WI38 (cell line): ENCODE measurements around the gene PSMA6.
"Not testable (repeated sequence)": the region's sequence is repeated elsewhere in the genome, so short reads cannot be mapped to it uniquely, and the experiment has no call there.

Experiments
- H3K4me3 ChIP-seq: 2 replicates; pipeline ENCODE4 v1.5.1; 2011; ENCODE audit warnings: low read depth, mild to moderate bottlenecking, control low read depth, low read length
- TF ChIP-seq, protein P1 (sequence below): IDR thresholded peaks from 2 replicates; pipeline ENCODE4 v1.5.1; 2012; ENCODE audit warnings: low read depth, mild to moderate bottlenecking, control low read depth, low read length

The PSMA6 gene

DNA sequence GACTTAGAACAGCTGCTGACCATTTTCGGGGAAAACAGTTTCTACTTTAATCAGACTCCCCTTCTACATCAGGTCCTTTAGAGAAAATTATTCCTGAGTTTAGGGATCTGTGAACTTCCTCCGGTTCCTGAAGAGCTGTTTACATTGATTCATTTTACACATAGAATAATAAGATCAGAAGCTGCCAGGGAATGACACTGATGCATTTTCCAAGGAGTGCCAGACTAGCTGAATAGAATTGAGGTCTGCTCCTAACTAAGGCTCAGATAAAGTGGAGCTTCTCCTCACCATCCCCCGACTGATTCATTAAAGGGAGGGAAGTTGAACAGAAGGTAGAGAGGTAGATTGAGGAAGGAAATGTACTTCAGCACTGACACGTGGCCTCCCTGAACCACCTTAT, 41.9 kb upstream of the PSMA6 start:
- TF ChIP-seq, protein P1, sequence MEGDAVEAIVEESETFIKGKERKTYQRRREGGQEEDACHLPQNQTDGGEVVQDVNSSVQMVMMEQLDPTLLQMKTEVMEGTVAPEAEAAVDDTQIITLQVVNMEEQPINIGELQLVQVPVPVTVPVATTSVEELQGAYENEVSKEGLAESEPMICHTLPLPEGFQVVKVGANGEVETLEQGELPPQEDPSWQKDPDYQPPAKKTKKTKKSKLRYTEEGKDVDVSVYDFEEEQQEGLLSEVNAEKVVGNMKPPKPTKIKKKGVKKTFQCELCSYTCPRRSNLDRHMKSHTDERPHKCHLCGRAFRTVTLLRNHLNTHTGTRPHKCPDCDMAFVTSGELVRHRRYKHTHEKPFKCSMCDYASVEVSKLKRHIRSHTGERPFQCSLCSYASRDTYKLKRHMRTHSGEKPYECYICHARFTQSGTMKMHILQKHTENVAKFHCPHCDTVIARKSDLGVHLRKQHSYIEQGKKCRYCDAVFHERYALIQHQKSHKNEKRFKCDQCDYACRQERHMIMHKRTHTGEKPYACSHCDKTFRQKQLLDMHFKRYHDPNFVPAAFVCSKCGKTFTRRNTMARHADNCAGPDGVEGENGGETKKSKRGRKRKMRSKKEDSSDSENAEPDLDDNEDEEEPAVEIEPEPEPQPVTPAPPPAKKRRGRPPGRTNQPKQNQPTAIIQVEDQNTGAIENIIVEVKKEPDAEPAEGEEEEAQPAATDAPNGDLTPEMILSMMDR = no peak
- no peak overlapping the region for H3K4me3 ChIP-seq

DNA sequence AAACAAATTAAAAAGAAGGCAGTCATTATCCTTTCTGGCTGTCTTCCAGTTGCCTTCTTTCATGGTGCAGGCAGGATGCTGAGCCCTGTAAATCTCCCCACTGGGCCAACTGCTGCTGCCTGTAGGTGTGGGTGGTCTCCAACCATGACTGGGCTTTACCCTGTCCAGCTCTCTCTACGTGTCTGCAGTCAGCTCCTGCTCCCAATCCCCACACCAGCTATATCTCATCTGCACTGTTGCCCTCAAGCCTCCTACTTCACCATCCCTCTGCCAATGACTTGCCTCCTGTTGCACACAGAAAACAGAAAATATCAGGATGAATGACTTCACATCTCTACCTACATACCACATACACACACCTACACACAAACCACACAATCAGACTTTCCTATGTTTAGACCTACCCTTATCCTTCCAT, 39.7 kb upstream of the PSMA6 start:
- H3K4me3 ChIP-seq = no peak overlapping the region
- TF ChIP-seq, protein P1 = no peak

DNA sequence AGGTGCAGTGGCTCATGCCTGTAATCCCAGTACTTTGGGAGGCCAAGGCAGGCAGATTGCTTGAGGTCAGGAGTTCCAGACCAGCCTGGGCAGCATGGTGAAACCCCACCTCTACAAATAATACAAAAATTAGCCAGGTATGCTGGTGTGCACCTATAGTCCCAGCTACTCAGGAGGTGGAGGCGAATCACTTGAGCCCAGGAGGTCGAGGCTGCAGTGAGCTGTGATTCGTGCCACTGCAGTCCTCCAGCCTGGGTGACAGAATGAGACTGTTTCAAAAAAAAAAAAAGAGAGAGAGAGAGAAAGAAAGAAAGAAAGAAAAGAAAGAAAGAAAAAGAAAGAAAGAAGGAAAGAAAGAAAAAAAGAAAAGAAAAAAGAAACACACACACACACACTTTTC, 39.1 kb upstream of the PSMA6 start:
- H3K4me3 ChIP-seq = not testable (repeated sequence)

DNA sequence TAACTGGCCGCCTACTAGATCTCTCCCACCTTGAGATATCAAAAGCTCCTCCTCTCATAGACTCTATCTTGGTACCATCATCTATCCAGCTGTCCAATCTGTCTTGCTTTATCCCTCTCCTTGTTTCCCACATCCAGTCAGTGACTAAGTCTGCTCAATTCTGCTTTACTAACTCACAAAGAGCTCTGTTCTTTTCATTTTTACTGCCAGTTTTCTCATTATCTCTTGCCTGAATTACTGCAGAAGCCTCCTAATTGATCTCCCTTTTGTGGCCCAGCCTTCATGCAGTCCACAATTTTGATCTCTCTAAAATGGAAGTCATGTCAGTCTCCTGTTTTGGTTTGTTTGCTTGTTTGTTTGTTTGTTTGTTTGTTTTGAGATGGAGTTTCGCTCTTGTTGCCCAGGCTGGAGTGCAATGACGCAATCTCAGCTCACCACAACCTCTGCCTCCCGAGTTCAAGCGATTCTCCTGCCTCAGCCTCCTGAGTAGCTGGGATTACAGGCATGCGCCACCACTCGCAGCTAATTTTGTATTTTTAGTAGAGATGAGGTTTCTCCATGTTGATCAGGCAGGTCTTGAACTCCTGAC, 38.1 kb upstream of the PSMA6 start:
- H3K4me3 ChIP-seq = not testable (repeated sequence)

DNA sequence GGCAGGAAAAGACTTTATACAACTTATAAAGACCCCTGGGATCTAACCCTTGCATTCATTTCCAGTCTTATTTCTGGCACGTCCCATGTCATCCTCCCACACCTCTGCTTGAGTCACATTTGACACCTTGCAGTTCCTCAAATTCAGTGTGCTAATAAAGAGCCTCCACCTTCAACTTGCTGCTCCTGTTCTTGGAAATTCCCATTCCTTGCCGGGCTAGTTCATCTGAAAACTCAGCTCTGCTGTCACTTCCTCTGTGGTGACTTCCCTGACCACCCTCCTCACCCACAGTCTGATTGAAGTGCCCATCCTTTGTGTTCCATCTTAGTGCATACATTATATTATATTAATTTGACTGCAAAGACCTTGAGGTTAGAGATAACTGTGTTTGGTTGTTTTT, 37.4 kb upstream of the PSMA6 start:
- H3K4me3 ChIP-seq = no peak overlapping the region
- TF ChIP-seq, protein P1 = no peak

DNA sequence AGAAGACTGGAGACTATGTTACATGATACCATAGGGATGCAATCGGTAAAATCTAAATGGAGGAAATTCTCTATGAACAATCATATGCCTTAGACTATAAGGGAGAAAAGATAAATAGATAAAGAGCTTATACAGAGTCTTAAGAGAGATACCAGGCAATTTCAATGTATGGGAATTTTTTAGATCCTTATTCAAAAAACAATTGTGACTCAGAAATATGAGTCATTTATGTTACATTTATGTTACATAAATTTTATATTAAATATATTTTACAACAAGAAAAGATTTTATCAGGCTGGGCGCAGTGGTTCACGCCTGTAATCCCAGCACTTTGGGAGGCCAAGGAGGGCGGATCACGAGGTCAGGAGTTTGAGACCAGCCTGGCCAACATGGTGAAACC, 36.5 kb upstream of the PSMA6 start:
- no peak overlapping the region for H3K4me3 ChIP-seq
- TF ChIP-seq, protein P1 = no peak

DNA sequence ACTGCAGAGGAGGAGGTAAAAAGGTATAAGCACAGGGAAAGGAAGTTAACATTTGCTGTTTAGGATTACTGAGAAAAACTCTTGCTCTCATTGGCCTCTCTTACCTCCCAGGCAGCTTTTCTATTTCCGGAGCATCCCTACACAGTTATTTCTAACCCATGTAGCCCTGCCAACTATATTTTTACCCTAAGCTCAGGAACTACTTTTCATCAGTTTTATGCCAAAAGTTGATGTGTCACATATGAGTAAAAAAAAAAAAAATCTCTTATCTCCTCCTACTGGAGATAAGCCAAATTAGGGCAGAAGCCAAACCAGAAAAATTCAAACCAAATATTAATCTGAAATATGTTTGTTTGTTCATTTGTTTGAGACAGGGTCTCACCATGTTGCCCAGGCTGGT, 34.4 kb upstream of the PSMA6 start:
- TF ChIP-seq, protein P1 = no peak
- no peak overlapping the region for H3K4me3 ChIP-seq

DNA sequence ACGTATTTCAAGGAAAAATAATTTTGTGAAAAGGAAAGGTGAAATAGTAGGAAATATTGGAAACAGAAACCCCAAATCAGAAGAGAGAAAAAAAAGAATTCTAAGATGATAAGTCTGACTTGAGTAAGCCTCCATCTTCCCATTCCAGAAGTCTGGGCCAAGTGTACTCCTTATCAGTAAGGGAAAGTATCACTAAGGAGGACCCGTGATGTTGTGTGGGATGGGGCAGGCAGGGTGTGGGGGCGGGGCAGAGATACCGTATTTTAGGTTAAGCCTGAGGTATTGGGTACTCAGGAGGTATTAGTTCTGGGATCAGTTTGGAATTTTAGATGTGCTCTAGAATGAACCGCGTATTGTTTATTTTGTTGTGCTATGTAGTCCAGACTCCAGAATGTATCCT, 33.8 kb upstream of the PSMA6 start:
- TF ChIP-seq, protein P1 = no peak
- H3K4me3 ChIP-seq = no peak overlapping the region
